NCI-H1694 (cell line): ENCODE results near the gene DSG3.

Experiments used
- DNase-seq: peaks from one replicate; lab custom pipeline; 2025; lab: John Stamatoyannopoulos, UW

Gene DSG3, protein sequence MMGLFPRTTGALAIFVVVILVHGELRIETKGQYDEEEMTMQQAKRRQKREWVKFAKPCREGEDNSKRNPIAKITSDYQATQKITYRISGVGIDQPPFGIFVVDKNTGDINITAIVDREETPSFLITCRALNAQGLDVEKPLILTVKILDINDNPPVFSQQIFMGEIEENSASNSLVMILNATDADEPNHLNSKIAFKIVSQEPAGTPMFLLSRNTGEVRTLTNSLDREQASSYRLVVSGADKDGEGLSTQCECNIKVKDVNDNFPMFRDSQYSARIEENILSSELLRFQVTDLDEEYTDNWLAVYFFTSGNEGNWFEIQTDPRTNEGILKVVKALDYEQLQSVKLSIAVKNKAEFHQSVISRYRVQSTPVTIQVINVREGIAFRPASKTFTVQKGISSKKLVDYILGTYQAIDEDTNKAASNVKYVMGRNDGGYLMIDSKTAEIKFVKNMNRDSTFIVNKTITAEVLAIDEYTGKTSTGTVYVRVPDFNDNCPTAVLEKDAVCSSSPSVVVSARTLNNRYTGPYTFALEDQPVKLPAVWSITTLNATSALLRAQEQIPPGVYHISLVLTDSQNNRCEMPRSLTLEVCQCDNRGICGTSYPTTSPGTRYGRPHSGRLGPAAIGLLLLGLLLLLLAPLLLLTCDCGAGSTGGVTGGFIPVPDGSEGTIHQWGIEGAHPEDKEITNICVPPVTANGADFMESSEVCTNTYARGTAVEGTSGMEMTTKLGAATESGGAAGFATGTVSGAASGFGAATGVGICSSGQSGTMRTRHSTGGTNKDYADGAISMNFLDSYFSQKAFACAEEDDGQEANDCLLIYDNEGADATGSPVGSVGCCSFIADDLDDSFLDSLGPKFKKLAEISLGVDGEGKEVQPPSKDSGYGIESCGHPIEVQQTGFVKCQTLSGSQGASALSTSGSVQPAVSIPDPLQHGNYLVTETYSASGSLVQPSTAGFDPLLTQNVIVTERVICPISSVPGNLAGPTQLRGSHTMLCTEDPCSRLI

DNA sequence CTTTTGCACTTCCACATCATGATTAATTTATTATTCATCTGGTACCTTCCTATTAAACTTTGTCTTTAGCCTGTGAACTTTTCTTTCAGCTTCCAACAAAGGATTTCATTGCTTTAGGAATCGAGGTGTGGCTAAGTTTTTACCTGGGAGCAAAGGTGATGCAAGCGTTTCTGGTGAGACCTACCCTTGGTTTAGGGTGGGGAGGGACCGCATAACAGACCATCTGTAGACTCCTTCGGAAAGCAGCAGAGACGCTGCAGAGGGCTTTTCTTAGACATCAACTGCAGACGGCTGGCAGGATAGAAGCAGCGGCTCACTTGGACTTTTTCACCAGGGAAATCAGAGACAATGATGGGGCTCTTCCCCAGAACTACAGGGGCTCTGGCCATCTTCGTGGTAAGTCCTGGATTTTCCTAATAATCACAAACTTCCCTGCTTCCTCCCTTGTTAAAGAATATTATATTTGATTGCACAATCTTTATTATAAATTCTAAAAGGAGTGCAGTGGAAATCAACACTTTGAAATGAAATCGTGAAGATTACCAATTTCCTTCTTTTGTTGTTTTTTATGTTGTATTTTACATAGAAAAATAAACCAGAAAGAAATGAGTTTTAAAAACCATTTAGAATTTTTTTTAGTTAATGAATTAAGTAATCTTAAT is at the start of gene DSG3:
Gene DSG3 (plus strand): TSS at position 212 of the 662 bp plus-strand sequence. CDS start 137 bp downstream, at position 349.
- no peak for DNase-seq

GRCh38 chr18:31398191-31398590 is 49.4 kb upstream of the DSG3 start:
- no peak for DNase-seq

DNA sequence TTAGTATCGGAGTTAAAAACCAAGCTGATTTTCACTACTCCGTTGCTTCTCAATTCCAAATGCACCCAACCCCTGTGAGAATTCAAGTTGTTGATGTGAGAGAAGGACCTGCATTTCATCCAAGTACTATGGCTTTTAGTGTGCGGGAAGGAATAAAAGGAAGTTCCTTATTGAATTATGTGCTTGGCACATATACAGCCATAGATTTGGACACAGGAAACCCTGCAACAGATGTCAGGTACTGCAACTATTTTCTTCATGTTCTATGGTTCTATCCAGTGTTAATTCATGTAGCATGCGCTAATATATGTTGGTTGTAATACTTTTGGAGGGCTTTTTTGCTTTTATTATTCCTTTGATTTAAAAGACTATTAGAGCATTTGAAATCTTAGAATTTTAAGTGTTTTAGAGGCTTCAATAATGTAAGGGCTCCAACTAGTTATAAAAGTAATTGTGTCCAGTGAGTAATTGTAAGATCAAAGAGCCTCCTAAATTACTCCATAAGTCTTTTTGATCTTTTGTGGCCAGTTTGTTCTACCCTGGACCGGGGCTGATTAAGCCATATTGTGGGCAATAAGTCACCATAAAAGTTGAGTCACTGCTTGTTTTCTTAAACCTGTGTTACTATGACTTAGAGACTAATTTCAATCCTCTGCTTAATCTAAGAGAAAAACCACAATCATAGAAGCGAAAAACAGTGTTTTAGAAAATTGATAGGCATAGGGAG is 48.1 kb upstream of the DSG3 start:
- DNase-seq = no peak

DNA sequence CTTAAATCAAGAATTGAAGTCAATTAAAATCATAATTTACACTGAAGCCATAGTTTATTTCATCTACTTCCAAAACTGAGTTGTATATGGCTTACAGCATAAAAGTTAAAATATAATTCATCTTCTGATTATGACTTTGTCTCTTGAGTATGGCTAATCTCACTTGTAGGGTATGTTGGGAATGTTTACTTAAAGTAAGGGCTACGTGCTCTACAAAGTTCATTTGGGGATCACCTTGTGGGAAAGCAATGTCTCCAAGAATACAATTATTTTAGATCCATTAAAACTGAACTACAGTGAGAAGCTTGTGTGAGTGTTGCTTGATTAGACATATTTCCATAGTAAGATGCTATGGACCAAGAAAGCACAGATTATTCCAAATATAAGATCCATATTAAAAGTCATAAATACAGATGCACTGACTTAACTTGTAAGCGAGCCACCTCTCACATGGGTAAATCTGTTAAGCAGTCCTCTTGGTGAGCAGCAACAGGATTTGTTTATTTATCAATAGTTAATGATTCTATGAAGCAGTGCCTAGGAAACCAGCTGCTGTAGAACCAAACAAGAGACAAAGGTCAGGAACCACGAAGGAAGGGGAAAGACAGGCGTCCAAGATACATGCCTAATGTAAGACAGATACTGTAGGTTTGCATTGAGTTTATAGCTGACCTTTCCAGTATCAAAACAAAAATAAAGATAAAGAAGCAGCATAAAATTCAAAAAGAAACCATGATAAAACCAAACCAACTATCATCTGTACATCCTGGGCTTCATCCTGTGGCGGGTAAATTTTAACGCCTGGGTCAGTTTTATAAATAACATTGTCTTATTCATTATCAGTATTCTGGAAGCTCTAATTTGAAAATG is 46.1 kb upstream of the DSG3 start:
- no peak for DNase-seq

GRCh38 chr18:31402026-31402373 is 45.5 kb upstream of the DSG3 start:
- DNase-seq = no peak

DNA sequence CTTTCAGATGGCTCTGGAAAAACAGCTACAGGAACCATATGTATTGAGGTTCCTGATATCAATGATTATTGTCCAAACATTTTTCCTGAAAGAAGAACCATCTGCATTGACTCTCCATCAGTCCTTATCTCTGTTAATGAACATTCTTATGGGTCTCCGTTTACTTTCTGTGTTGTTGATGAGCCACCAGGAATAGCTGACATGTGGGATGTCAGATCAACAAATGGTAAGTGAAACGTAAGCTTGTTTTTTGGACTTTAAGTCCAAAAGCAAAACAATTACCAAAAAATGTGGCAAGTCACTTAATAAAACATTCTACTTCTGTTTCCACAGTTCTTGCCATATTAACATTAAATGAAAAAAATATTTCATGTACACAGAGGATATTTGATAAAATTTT is 44.1 kb upstream of the DSG3 start:
- DNase-seq = no peak

DNA sequence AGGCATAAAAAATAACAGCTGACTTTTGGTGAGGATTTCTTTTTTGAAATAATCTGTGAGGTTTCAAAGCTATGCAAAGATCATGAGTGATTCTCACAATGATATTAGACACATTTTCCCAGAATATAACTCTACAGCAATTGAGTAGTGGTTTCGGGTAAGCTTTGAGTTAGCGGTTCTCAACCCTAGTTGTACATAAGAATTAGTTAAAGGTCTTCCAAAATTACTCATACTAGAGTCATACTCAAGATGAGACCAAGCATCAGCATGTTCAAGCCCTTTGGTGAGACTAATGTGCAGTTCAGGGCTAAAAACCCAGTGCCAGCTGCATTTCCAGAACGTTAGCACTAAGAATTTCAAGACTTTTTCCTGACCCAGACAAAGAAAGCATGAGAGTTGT is 39.9 kb upstream of the DSG3 start:
- DNase-seq = no peak

DNA sequence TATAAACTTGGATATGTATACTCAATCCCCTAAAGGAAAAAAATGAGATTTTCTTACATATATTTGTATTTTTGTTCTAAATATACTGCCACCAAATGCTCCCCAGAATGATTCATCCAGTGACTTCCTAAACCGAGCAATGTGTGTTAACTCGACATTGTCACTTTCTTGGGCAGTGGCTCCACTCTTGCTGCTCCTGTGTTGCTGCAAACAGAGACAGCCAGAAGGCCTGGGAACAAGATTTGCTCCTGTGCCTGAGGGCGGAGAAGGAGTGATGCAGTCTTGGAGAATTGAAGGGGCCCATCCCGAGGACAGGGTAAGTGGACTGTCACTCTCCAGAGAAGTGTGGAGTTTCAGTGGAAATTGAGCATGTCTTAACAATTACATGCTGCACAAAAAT is 38.3 kb upstream of the DSG3 start:
- DNase-seq = no peak

GRCh38 chr18:31410716-31411483 is 36.6 kb upstream of the DSG3 start:
- no peak for DNase-seq

- no peak for DNase-seq
Measured at GRCh38 chr18:31413137-31413536, 34.4 kb upstream of the DSG3 start.

DNA sequence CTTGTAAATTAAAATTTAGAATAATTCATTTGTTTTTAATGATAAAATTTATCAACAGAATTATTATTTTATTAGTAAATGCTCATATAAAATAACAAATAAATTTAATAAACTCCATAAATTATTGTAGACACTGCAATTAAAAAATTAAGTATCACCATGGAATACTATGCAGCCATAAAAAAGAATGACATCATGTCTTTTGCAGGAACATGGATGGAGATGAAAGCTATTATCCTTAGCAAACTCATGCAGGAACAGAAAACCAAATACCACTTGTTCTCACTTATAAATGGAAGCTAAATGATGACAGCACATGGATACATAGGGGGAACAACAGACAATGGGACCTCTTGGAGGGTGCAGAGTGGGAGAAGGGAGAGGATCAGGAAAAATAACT is 29.7 kb upstream of the DSG3 start:
- DNase-seq = no peak

DNA sequence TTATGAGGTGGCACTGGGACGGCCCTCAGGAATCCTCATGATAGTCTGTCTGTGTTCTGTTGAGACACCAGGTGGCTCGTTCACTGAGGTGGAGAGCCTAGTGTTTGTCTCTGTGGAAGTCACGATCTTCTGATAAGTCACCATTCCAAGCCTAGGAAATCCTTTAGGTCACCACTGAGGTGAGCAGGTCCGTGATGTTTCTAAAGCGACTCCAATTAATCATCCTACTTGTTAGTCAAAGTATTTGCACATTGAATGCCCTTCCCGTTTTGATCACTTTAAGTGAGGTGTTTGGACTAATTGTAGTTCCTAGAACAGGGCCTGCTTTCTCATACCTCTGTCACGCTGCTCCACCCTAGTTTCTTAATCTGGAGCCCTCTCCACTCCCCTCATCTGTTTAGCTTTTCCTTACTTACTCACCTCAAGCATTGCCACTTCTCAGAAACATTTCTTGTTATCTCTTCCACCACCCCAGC is 28.0 kb upstream of the DSG3 start:
- no peak for DNase-seq

DNA sequence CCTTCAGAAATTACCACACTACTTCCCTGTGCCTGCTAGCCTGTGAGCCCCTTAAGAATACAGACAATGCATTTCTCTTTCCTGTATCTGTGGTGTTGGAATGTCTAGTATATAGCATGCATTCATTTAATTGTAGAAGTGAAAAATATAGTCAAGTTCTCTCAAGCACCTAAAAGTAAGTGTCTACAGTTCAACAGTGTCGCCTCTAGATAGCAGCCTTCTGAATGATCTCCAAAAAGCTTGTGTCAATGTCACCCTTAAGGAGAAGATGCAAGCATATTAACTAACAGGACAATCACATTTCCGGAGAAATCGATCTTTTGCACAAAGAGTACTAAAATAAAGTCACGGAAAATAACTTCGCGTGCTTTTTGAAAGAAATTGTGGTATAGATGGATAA is 27.5 kb upstream of the DSG3 start:
- DNase-seq = no peak

DNA sequence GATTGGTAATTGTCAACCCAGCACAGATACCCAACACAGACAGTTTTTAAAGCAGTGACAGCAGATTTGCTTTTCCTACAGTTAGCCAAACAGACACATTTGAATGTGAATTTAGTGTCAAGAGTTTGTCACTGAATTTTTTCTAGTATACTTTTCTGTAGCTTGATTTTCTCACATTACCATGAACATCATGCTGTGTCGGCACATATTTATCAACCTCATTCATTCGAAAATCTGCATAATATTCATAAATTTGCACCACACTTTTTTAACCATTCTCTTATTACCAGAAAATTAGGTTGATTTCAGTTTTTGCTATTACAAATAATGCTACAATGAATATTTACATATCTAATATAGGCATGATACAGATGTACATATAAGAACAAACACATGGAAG is 27.0 kb upstream of the DSG3 start:
- DNase-seq = no peak

GRCh38 chr18:31424383-31424988 is 23.1 kb upstream of the DSG3 start:
- no peak for DNase-seq

- no peak for DNase-seq
Measured at GRCh38 chr18:31426021-31426420, 21.5 kb upstream of the DSG3 start.

DNA sequence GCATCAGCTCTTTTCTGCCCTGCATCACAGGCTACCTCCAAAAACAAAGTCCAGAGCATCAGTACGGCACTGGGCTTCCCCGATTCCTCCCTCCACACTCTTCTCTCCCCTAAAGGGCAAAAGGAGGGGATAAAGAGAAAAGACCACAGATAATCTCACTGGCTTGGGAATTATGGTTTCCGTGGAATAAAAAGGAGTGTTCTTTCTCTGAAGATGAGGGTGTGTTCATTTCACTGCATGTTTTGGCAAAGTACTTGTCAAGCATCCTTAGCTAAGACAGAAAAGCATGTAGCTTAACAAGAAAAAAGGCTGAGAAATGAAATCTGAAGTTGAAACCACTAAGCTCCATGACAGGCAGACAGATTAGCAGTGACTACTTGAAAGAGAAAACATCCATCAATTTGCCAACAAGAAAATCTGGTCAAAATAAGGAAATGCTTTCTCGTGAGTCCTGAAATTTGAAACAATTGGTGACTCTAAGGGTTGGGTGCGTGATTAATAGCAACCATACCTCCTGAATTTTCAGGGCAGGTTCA is 20.6 kb upstream of the DSG3 start:
- no peak for DNase-seq

DNA sequence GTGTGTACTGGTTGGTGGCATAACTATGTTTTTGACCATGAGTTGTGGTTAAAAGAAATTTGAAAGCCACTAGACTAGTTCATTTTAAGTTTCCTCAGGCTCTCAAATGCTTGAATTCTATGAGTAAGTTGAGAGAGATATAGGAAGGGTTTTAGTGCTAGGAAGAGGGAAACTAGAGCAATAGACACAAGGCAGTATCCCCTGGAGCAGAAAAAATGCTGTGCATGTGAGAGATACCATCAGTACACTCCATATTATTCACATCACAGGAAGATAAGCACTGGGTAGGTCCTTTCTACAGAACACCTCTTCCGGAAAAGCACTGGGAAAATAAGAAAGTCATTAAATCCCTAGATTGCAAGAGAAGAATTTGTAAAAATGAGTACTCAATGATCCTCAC is 19.3 kb upstream of the DSG3 start:
- no peak for DNase-seq

DNA sequence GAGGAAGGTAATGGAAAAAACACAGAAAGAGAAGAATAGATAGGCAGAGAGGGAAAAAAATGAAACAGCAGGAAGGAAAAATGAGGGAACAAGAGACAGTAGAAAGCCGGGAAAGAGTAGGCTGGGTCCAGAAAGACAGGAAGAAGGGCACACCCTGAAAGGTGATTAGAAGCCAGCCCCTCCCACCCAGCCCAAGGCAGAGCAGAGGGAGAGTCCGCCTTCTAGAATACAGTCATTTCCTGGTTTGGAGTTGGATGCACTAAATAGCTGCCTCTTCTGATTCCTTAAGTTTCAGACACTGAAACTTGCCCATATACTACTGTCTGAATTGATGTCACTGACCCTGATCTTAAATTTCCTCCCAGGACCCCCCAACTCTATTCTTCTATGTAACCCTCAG is 17.9 kb upstream of the DSG3 start:
- DNase-seq = no peak
